Mesothelial cell of epicardium (in vitro differentiated cells): ENCODE measurements around the gene ANKRD44. TPM values are rescaled to one million over a fixed set of nuclear protein-coding genes. Genes with fewer than 3 reads are reported as not detected.
"Not testable (repeated sequence)": the region's sequence is repeated elsewhere in the genome, so short reads cannot be mapped to it uniquely, and the experiment has no call there.

Source experiments
- DNase-seq, 2 experiments: peaks; one replicate each; pipeline ENCODE4 v3.0.0; 2021; ENCODE audit warnings: low spot score in 2 of 2; ENCODE audit not compliant: unreplicated experiment in 2 of 2
- H3K27ac Mint-ChIP-seq: 2 replicates; pipeline ENCODE4 v1.8.0; 2021; ENCODE audit warnings: mixed read lengths
- H3K27me3 Mint-ChIP-seq: 2 replicates; pipeline ENCODE4 v1.8.0; 2021; ENCODE audit warnings: low read depth, mixed read lengths
- H3K36me3 Mint-ChIP-seq: 2 replicates; pipeline ENCODE4 v1.8.0; 2021; ENCODE audit warnings: mixed read lengths
- H3K4me1 Mint-ChIP-seq: 2 replicates; pipeline ENCODE4 v1.8.0; 2021; ENCODE audit warnings: mixed read lengths
- H3K4me3 Mint-ChIP-seq: 2 replicates; pipeline ENCODE4 v1.8.0; 2021; ENCODE audit warnings: mild to moderate bottlenecking, moderate library complexity, mixed read lengths
- H3K9me3 Mint-ChIP-seq: 2 replicates; pipeline ENCODE4 v1.8.0; 2021; ENCODE audit warnings: mixed read lengths
- total RNA-seq: library from RNA; stranded (reverse); gene quantifications from 3 replicates; pipeline ENCODE4 v1.2.1, GENCODE V29; 2021
- TF ChIP-seq, protein P1 (sequence below): fragments of 200-600 bp; sonication (generic); IDR thresholded peaks from one replicate; pipeline ENCODE4 v1.5.0; 2021; ENCODE audit warnings: antibody characterized with exemption; ENCODE audit not compliant: unreplicated experiment

The ANKRD44 gene
- total RNA-seq, 1 donor from 2014 or later = 10.4 TPM

DNA sequence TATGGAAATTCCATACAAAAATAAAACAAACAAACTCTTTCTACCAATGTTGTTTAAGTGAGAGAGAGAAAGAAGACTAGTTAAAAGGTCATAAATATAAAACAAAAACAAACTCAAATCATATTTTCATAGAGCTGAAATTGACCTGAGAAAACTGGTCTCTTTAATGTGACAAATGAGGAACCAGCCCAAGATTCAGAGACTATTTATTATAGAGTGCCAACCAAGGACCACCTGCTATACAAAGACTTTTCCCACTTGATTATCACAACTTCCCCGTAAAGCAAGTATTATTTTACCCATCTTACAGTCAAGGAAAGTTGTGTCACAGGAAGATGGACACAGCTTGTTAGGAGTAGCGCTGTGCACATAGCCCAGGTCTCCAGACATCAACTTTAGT is 13.3 kb downstream of the ANKRD44 start:
- H3K27me3 Mint-ChIP-seq = no peaks in the 10 kb centered on the region
- no peak overlapping the region for H3K27ac Mint-ChIP-seq
- H3K4me3 Mint-ChIP-seq = no peak overlapping the region
- TF ChIP-seq, protein P1, sequence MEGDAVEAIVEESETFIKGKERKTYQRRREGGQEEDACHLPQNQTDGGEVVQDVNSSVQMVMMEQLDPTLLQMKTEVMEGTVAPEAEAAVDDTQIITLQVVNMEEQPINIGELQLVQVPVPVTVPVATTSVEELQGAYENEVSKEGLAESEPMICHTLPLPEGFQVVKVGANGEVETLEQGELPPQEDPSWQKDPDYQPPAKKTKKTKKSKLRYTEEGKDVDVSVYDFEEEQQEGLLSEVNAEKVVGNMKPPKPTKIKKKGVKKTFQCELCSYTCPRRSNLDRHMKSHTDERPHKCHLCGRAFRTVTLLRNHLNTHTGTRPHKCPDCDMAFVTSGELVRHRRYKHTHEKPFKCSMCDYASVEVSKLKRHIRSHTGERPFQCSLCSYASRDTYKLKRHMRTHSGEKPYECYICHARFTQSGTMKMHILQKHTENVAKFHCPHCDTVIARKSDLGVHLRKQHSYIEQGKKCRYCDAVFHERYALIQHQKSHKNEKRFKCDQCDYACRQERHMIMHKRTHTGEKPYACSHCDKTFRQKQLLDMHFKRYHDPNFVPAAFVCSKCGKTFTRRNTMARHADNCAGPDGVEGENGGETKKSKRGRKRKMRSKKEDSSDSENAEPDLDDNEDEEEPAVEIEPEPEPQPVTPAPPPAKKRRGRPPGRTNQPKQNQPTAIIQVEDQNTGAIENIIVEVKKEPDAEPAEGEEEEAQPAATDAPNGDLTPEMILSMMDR = no peak
- no peaks in the 10 kb centered on the region for H3K36me3 Mint-ChIP-seq
- H3K4me1 Mint-ChIP-seq = peaks cover 2% of the 10 kb centered on the region
- no peak for DNase-seq
- H3K9me3 Mint-ChIP-seq = peaks cover 4% of the 10 kb centered on the region

DNA sequence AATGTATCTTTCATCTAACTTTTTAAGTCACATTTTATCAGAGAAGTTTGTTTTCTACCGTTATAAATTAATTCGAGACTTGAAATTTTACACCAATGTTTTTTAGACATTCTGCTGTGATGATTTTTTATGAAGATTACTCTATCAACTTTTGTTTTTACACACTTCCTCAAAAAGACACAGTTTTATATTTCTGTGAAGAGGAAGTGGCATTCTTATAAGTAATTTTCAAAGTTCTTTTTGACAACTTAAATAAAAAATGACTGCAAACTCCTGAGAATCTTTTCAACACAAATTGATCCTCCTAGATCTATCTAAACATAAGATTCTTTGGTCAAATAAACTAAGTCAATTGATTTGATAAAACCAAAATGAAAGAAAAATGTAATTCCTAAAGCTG is 13.7 kb downstream of the ANKRD44 start:
- Mint-ChIP-seq H3K4me1 (peaks cover 2% of the 10 kb centered on the region), H3K27ac (no peak overlapping the region), H3K9me3 (peaks cover 5% of the 10 kb centered on the region), H3K27me3 (no peaks in the 10 kb centered on the region), H3K36me3 (no peaks in the 10 kb centered on the region), H3K4me3 (no peak overlapping the region)
- DNase-seq = no peak
- TF ChIP-seq, protein P1 = no peak

DNA sequence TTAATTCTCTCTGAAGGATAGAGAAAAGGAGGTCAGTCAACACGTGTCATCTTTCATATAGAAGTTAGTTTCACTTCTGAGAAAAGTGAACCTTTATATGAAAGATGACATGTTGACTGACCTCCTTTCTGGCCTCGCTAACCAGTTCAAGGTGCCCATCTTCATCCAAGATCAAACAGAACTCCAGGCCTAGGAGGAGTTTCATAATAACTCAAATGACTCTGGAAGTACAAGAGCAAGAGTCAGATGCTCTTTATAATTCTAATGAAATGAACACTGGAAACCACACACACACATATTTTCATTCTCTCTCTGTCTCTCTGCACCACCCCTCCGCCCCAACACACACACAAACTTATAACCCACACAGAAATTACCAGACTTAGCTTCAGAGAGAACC is 16.3 kb downstream of the ANKRD44 start:
- DNase-seq = no peak
- Mint-ChIP-seq H3K4me1 (peaks cover 2% of the 10 kb centered on the region), H3K27ac (peak overlapping the region; percentile 77), H3K36me3 (no peaks in the 10 kb centered on the region), H3K9me3 (peaks cover 14% of the 10 kb centered on the region), H3K27me3 (no peaks in the 10 kb centered on the region), H3K4me3 (no peak overlapping the region)
- TF ChIP-seq, protein P1 = no peak

DNA sequence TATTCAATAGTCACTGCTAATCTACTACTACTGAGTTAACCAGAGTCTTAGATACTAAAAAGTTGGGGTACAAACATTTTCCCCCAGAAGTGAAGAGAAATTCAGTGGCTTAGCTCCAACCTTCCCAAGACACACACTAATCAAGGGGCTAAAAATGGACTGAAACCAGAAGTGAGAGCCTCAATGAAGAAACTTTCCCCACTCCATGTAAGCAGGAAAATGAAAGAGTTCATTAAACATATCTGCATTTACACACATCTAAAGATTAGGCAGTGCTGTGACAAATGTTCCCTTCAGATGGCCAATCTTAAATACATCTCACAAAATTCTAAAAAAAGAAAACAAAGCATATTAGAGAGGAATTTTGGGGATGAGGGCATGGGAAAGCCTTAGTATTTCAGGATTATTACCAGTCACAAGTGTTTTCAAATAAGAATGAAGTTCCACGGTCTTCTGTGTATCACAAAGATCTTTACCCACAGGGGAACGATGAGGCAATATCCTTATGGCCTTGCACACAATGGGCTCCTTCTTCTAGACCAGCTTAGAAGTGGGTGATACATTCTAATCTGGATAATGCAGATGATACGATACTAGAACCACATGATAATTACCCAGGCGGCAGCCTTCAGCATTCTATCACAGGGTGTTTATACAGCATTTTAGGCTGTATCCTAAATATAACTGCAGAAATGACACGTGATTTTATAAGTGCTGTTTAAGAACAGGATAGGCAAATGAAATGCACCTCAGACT is 17.1 kb downstream of the ANKRD44 start:
- TF ChIP-seq, protein P1 = no peak
- no peak for DNase-seq
- no peaks in the 10 kb centered on the region for H3K27me3 Mint-ChIP-seq
- H3K27ac Mint-ChIP-seq = no peak overlapping the region
- H3K4me1 Mint-ChIP-seq = peaks cover 2% of the 10 kb centered on the region
- H3K4me3 Mint-ChIP-seq = no peak overlapping the region
- H3K36me3 Mint-ChIP-seq = no peaks in the 10 kb centered on the region
- H3K9me3 Mint-ChIP-seq = peaks cover 16% of the 10 kb centered on the region

DNA sequence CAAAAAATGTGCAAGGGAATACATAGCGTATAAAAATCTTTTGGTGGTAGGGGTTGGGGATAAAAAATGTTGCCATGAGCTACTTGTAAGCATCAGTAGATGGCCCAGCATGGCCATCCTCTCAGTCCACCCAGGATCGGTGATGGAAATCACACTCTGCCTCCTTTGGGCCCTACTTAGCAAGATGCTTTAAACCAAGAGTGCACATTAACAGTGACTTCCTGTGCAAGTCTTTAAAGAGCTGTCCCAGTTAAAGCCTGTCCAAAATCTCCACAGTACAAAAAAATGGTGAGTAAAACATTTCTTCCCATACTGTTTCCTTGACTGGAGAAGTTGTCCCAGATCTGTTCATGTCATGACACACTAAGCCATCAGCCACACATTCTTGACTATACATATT is 18.0 kb downstream of the ANKRD44 start:
- Mint-ChIP-seq H3K9me3 (peaks cover 16% of the 10 kb centered on the region), H3K27me3 (no peaks in the 10 kb centered on the region), H3K27ac (no peak overlapping the region), H3K4me3 (no peak overlapping the region), H3K4me1 (peaks cover 2% of the 10 kb centered on the region), H3K36me3 (no peaks in the 10 kb centered on the region)
- DNase-seq = no peak
- TF ChIP-seq, protein P1 = no peak

DNA sequence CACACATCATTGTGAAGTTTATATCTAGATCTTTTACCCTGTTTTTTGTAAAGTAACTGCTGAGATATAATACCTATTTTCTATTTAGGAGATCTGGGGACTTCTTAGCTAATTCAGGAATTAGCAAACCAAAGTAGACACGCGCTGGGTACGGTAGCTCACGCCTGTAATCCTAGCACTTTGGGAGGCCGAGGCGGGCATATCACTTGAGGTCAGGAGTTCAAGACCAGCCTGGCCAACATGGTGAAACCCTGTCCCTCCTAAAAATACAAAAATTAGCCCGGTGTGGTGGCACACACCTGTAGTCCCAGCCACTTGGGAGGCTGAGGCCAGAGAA is 23.0 kb downstream of the ANKRD44 start:
- not testable (repeated sequence) for H3K4me3 Mint-ChIP-seq, H3K4me1 Mint-ChIP-seq

More for the DNA sequence above, 23.0 kb downstream of the ANKRD44 start:
- peaks cover 16% of the 10 kb centered on the region for H3K9me3 Mint-ChIP-seq
- not testable (repeated sequence) for H3K27ac Mint-ChIP-seq, H3K27me3 Mint-ChIP-seq, DNase-seq, H3K36me3 Mint-ChIP-seq
